ENCODE data around the gene MSX1. TPM values are rescaled to one million over a fixed set of nuclear protein-coding genes. Genes with fewer than 3 reads are reported as not detected.

MSX1 gene
- total RNA-seq, 3 donors from 2014 or later (not counting 1 experiment from before 2014, with no cell fraction given), result not detected

DNA sequence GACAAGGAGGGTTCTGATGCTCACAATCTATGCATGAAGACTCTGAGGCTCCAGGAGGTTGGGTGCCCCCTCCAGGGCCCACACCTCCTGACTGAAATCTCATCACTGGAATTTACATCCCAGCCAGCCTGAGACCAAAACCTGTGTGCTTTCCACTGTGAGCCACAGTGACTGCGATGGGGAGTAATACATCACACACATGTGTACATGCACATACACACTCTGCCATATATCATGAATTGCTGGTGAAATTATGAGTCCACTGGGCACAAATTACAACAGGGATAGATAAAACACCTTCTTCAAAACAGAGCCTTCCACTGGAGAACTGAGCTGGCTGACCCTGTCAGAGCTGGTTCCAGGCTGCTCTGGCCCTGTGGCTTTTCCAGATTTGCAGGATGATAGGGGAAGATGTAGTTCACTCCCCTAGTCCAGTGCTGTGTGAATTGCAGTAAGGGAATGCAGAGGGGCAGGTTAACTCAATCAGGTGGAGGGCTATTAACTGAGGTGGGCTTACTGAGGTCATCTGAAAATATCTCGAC, 35.8 kb upstream of the MSX1 start:
- H3K4me1 ChIP-seq (ENCODE audit: control insufficient read depth, insufficient read depth, low read length), result no peaks in the 10 kb centered on the region
- H3K36me3 ChIP-seq (ENCODE audit: control insufficient read depth, insufficient read depth, low read length), result no peaks in the 10 kb centered on the region
- DNase-seq, result no peak
- H3K27me3 Mint-ChIP-seq (ENCODE audit: low read depth in 2 of 2), result peaks cover 0 to 20% of the 10 kb centered on the region in 2 donors
- no peak overlapping the region for H3K4me3 Mint-ChIP-seq
- WGBS (ENCODE audit: insufficient coverage), result 68% methylated on average over 2 of the region's 2 CpGs
- no peak for ATAC-seq
- no peaks in the 10 kb centered on the region for H3K4me1 Mint-ChIP-seq
- H3K4me3 ChIP-seq (ENCODE audit: low read length), result no peak overlapping the region
- no peak overlapping the region for H3K27ac Mint-ChIP-seq
- H3K27ac ChIP-seq (ENCODE audit: low read length), result no peak overlapping the region
- intact Hi-C loops (cut with micrococcal nuclease), result no loop called here
- H3K36me3 Mint-ChIP-seq, result no peaks in the 10 kb centered on the region
- H3K27me3 ChIP-seq (ENCODE audit: control insufficient read depth, insufficient read depth, low read length), result no peaks in the 10 kb centered on the region
- H3K9me3 ChIP-seq (ENCODE audit: control insufficient read depth, insufficient read depth, low read length), result no peaks in the 10 kb centered on the region
- TF ChIP-seq, protein P1, sequence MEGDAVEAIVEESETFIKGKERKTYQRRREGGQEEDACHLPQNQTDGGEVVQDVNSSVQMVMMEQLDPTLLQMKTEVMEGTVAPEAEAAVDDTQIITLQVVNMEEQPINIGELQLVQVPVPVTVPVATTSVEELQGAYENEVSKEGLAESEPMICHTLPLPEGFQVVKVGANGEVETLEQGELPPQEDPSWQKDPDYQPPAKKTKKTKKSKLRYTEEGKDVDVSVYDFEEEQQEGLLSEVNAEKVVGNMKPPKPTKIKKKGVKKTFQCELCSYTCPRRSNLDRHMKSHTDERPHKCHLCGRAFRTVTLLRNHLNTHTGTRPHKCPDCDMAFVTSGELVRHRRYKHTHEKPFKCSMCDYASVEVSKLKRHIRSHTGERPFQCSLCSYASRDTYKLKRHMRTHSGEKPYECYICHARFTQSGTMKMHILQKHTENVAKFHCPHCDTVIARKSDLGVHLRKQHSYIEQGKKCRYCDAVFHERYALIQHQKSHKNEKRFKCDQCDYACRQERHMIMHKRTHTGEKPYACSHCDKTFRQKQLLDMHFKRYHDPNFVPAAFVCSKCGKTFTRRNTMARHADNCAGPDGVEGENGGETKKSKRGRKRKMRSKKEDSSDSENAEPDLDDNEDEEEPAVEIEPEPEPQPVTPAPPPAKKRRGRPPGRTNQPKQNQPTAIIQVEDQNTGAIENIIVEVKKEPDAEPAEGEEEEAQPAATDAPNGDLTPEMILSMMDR (IDR thresholded peaks at IDR 0.05), result no peak
- peaks cover 0 to 3% of the 10 kb centered on the region in 2 donors for H3K9me3 Mint-ChIP-seq

DNA sequence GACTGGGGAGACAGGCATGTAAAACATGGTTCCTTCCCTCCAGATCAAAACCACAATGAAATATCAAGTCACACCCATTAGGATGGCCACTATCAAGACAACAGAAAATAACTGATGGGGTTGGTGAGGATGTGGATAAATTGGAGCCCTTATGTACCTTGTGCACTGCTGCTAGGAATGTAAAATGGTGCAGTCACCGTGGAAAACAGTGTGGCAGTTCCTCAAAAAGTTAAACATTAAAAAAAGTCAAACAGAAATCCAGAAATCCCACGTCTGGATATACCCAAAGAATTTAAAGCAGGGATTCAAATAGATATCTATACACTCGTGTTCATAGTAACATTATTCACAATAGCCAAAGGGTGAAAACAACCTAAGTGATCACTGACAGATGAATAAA, 35.2 kb upstream of the MSX1 start:
- intact Hi-C loops (cut with micrococcal nuclease), result no loop called here
- no peaks in the 10 kb centered on the region for H3K36me3 ChIP-seq (ENCODE audit: control insufficient read depth, insufficient read depth, low read length)
- Mint-ChIP-seq H3K36me3 (no peaks in the 10 kb centered on the region), H3K27ac (no peak overlapping the region), H3K9me3 (peaks cover 0 to 3% of the 10 kb centered on the region in 2 donors), H3K27me3 (ENCODE audit: low read depth in 2 of 2) (peaks cover 4 to 23% of the 10 kb centered on the region in 2 donors), H3K4me3 (no peak overlapping the region), H3K4me1 (no peaks in the 10 kb centered on the region)
- no peaks in the 10 kb centered on the region for H3K9me3 ChIP-seq (ENCODE audit: control insufficient read depth, insufficient read depth, low read length)
- H3K4me3 ChIP-seq (ENCODE audit: low read length), result no peak overlapping the region
- WGBS (ENCODE audit: insufficient coverage), result 44% methylated on average over 3 of the region's 3 CpGs
- no peaks in the 10 kb centered on the region for H3K27me3 ChIP-seq (ENCODE audit: control insufficient read depth, insufficient read depth, low read length)
- ATAC-seq (no peak), DNase-seq (no peak)
- TF ChIP-seq, protein P1 (IDR thresholded peaks at IDR 0.05), result no peak
- no peaks in the 10 kb centered on the region for H3K4me1 ChIP-seq (ENCODE audit: control insufficient read depth, insufficient read depth, low read length)
- no peak overlapping the region for H3K27ac ChIP-seq (ENCODE audit: low read length)

DNA sequence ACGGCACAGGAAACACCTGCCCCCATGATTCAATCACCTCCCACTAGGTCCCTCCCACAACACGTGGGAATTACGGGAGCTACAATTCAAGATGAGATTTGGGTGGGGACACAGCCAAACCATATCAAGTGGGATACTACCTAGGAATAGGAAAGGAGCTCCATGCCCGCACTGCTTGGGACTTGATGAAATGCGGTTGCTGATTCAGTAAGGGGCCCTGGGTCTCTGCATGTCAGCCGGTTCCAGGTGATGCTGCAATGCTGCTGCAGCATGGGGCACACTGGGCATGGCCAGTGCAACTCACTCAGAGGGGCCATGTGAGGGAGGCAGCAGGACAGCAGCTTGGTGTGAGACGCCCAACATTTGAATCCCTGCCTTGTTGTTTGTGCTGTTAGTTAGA, 34.0 kb upstream of the MSX1 start:
- Mint-ChIP-seq H3K4me3 (no peak overlapping the region), H3K9me3 (peaks cover 0 to 3% of the 10 kb centered on the region in 2 donors), H3K27ac (no peak overlapping the region), H3K36me3 (no peaks in the 10 kb centered on the region), H3K27me3 (ENCODE audit: low read depth in 2 of 2) (peaks cover 9 to 26% of the 10 kb centered on the region in 2 donors), H3K4me1 (no peaks in the 10 kb centered on the region)
- Histone ChIP-seq H3K9me3 (ENCODE audit: control insufficient read depth, insufficient read depth, low read length) (no peaks in the 10 kb centered on the region), H3K4me3 (ENCODE audit: low read length) (no peak overlapping the region), H3K27ac (ENCODE audit: low read length) (no peak overlapping the region), H3K27me3 (ENCODE audit: control insufficient read depth, insufficient read depth, low read length) (no peaks in the 10 kb centered on the region), H3K36me3 (ENCODE audit: control insufficient read depth, insufficient read depth, low read length) (no peaks in the 10 kb centered on the region), H3K4me1 (ENCODE audit: control insufficient read depth, insufficient read depth, low read length) (no peaks in the 10 kb centered on the region)
- ATAC-seq, result no peak
- no peak for DNase-seq
- intact Hi-C loops (cut with micrococcal nuclease), result no loop called here
- TF ChIP-seq, protein P1 (IDR thresholded peaks at IDR 0.05), result no peak
- WGBS (ENCODE audit: insufficient coverage), result 85% methylated on average over 7 of the region's 7 CpGs

DNA sequence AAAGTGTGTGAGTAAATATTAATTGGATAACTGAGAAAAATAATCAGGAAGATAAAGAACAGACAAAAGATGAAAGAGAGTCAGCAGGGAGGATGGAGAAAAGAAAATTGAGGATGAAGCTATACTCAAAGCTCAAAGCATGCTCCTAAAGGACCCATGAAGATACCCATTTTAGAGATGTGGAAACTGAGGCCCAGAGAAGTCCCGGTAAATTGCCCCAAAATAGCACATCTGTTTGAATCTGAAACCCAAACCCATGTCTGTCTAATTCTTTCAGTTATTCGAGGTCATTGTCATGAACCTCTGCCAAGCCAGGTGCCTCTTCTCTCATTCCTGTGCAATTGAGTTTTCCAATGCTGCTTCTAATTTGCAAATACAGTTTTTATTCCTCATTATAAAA, 29.6 kb upstream of the MSX1 start:
- Mint-ChIP-seq H3K9me3 (no peaks in the 10 kb centered on the region), H3K4me3 (no peak overlapping the region), H3K4me1 (no peaks in the 10 kb centered on the region), H3K27me3 (ENCODE audit: low read depth in 2 of 2) (peaks cover 18 to 28% of the 10 kb centered on the region in 2 donors), H3K27ac (no peak overlapping the region), H3K36me3 (no peaks in the 10 kb centered on the region)
- TF ChIP-seq, protein P1 (IDR thresholded peaks at IDR 0.05), result no peak
- Histone ChIP-seq H3K27me3 (ENCODE audit: control insufficient read depth, insufficient read depth, low read length) (no peaks in the 10 kb centered on the region), H3K9me3 (ENCODE audit: control insufficient read depth, insufficient read depth, low read length) (no peaks in the 10 kb centered on the region), H3K27ac (ENCODE audit: low read length) (no peak overlapping the region), H3K4me1 (ENCODE audit: control insufficient read depth, insufficient read depth, low read length) (no peaks in the 10 kb centered on the region), H3K4me3 (ENCODE audit: low read length) (no peak overlapping the region), H3K36me3 (ENCODE audit: control insufficient read depth, insufficient read depth, low read length) (no peaks in the 10 kb centered on the region)
- intact Hi-C loops (cut with micrococcal nuclease), result no loop called here
- ATAC-seq (no peak), DNase-seq (no peak)
- 88% methylated on average over 2 of the region's 2 CpGs for WGBS (ENCODE audit: insufficient coverage)

All from natural killer cell (primary cell).